Loucy (cell line): ENCODE measurements around the gene CFAP58.

Experiments used
- CTCF ChIP-seq: fragments of 200-600 bp; sonication (generic); conservative IDR thresholded peaks from 2 replicates; pipeline ENCODE4 v1.5.1; 2014; ENCODE audit warnings: mild to moderate bottlenecking, antibody characterized with exemption, low read length
- EZH2phosphoT487 ChIP-seq: fragments of 200-600 bp; IDR thresholded peaks from 2 replicates; pipeline ENCODE4 v1.6.1; 2018; ENCODE audit warnings: antibody characterized with exemption, mild to moderate bottlenecking, moderate library complexity, borderline replicate concordance

GRCh38 chr10:104337985-104338735 lies 15.5 kb upstream of the CFAP58 start, which contains the start of gene ITPRIP:
- TF ChIP-seq CTCF: peak; percentile 43
- TF ChIP-seq EZH2phosphoT487: no peak
